Measurements from ENCODE around the gene HK1. TPM values are rescaled to one million over a fixed set of nuclear protein-coding genes. Genes with fewer than 3 reads are reported as not detected.

HK1 gene
- total RNA-seq, 3 donors from 2014 or later, result 51.2 to 63.4 (median 57.4) TPM

GRCh38 chr10:69315100-69315542 is 36.8 kb downstream of the HK1 start:
- peaks cover 4 to 6% of the 10 kb centered on the region in 2 donors for H3K4me1 ChIP-seq
- no peak for TF ChIP-seq POLR2AphosphoS5 (IDR thresholded peaks at IDR 0.05)
- no peak for TF ChIP-seq POLR2A (IDR thresholded peaks at IDR 0.05)
- no peak for TF ChIP-seq CTCF (IDR thresholded peaks at IDR 0.05)
- intact Hi-C loops (cut with DNase I; ENCODE audit: low total_unique reads), result no loop called here
- no peaks in the 10 kb centered on the region for H3K9me3 ChIP-seq
- H3K4me3 ChIP-seq, result no peak overlapping the region
- no peak for DNase-seq (ENCODE audit: low spot score in 2 of 2)
- no peaks in the 10 kb centered on the region for H3K27me3 ChIP-seq
- H3K36me3 ChIP-seq, result no peaks in the 10 kb centered on the region
- no peak overlapping the region for H3K27ac ChIP-seq

- no peaks in the 10 kb centered on the region for H3K9me3 ChIP-seq
- peaks cover 9 to 12% of the 10 kb centered on the region in 2 donors for H3K4me1 ChIP-seq
- TF ChIP-seq CTCF (IDR thresholded peaks at IDR 0.05), result no peak
- H3K4me3 ChIP-seq, result no peak overlapping the region
- peak overlapping the region; percentile 92 to 98 for H3K27ac ChIP-seq
- no peaks in the 10 kb centered on the region for H3K36me3 ChIP-seq
- H3K27me3 ChIP-seq, result no peaks in the 10 kb centered on the region
- DNase-seq (ENCODE audit: low spot score in 2 of 2), result no peak
- intact Hi-C loops (cut with DNase I; ENCODE audit: low total_unique reads), result no loop called here
These were observed 37.5 kb downstream of the HK1 start for GRCh38 chr10:69315610-69316312.

- DNase-seq (ENCODE audit: low spot score in 2 of 2), result no peak
- peaks cover 9 to 15% of the 10 kb centered on the region in 2 donors for H3K4me1 ChIP-seq
- no peaks in the 10 kb centered on the region for H3K36me3 ChIP-seq
- no peak overlapping the region for H3K4me3 ChIP-seq
- TF ChIP-seq POLR2AphosphoS5 (IDR thresholded peaks at IDR 0.05) (no peak), POLR2A (IDR thresholded peaks at IDR 0.05) (no peak), CTCF (IDR thresholded peaks at IDR 0.05) (no peak)
- peak overlapping the region; percentile 92 to 98 for H3K27ac ChIP-seq
- no peaks in the 10 kb centered on the region for H3K9me3 ChIP-seq
- intact Hi-C loops (cut with DNase I; ENCODE audit: low total_unique reads), result no loop called here
- H3K27me3 ChIP-seq, result no peaks in the 10 kb centered on the region
These were observed 38.2 kb downstream of the HK1 start for GRCh38 chr10:69316313-69317059.

- intact Hi-C loops (cut with DNase I; ENCODE audit: low total_unique reads), result no loop called here
- DNase-seq (ENCODE audit: low spot score in 2 of 2), result no peak
- peak overlapping the region in 1 of 3 donors; percentile 84 for H3K4me3 ChIP-seq
- H3K4me1 ChIP-seq, result peaks cover 9 to 19% of the 10 kb centered on the region in 2 donors
- TF ChIP-seq POLR2A (IDR thresholded peaks at IDR 0.05), result no peak
- no peak for TF ChIP-seq POLR2AphosphoS5 (IDR thresholded peaks at IDR 0.05)
- TF ChIP-seq CTCF (IDR thresholded peaks at IDR 0.05), result no peak
- no peaks in the 10 kb centered on the region for H3K27me3 ChIP-seq
- no peaks in the 10 kb centered on the region for H3K36me3 ChIP-seq
- H3K27ac ChIP-seq, result peak overlapping the region; percentile 92 to 98
- H3K9me3 ChIP-seq, result no peaks in the 10 kb centered on the region
These were observed 38.9 kb downstream of the HK1 start for GRCh38 chr10:69317175-69317604.

GRCh38 chr10:69317626-69318105 is 39.4 kb downstream of the HK1 start:
- H3K27ac ChIP-seq, result peak overlapping the region; percentile 92 to 98
- intact Hi-C loops (cut with DNase I; ENCODE audit: low total_unique reads), result no loop called here
- no peaks in the 10 kb centered on the region for H3K9me3 ChIP-seq
- peaks cover 9 to 19% of the 10 kb centered on the region in 2 donors for H3K4me1 ChIP-seq
- peak overlapping the region; percentile 68 to 93 (median 84) for H3K4me3 ChIP-seq
- TF ChIP-seq POLR2AphosphoS5 (IDR thresholded peaks at IDR 0.05) (peak in 2 of 3 donors; percentile 0 to 26), POLR2A (IDR thresholded peaks at IDR 0.05) (no peak), CTCF (IDR thresholded peaks at IDR 0.05) (no peak)
- no peaks in the 10 kb centered on the region for H3K27me3 ChIP-seq
- H3K36me3 ChIP-seq, result no peaks in the 10 kb centered on the region
- no peak for DNase-seq (ENCODE audit: low spot score in 2 of 2)

Measured in breast epithelium (tissue), 4 donors.